ENCODE data around the gene KIRREL3.

KIRREL3 gene

GRCh38 chr11:126863294-126863997 lies 137.1 kb downstream of the KIRREL3 start:
- no peak for DNase-seq

DNA sequence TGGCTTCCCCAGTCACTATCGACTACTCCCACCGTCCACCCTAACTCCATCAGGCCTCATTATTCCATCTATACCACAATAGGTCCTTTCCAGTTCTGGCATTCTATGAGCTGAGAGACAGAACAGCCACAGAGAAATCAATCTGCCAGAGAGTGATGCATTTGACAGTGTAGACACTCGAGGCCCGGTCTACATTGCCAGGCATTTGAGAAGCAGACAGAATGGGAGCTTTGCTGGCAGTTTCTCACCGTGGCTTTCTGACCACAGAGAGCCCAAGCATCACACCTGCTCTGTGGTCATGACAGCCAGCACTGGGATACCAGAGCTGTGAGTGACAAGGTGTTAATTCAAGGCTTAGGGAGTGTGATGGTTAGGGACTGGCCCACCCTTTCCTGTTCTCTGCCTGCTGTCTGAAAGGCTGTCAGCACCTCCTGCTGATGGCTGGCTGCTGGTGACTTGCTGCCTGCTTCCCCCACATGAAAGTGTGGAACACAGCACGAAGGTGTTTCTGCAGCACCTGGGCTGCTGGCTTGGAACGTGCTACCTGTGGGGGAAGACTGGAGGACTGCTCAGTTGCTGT lies 137.8 kb downstream of the KIRREL3 start:
- DNase-seq: peak; percentile 24

GRCh38 chr11:126861796-126862459 lies 138.6 kb downstream of the KIRREL3 start:
- DNase-seq: no peak

- peak; percentile 78 for DNase-seq
Observed at GRCh38 chr11:126857860-126858808, 142.4 kb downstream of the KIRREL3 start.

- no peak for DNase-seq
Observed at GRCh38 chr11:126855536-126855935, 145.0 kb downstream of the KIRREL3 start.

- no peak for DNase-seq
Observed at GRCh38 chr11:126853732-126854131, 146.8 kb downstream of the KIRREL3 start.

DNA sequence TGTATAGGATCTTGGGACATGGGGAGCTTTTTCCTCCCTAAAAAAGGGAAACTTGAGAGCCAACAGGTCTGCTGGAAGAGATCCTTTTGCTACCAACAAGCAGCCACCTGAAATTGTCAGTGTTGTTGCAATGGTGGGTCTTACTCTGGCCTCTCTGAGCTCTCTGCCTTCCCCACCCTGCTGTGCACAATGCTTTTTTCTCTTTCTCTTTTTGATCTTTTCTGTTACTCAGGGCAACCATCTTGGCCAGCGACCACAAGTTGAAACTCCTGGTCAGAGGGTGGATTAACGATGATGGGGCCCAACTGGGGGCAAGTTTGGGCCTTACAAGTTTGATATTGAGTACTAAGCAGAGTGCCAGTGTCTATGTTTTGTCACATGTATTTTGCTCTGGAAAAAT lies 155.8 kb downstream of the KIRREL3 start:
- no peak for DNase-seq

- no peak for DNase-seq
Observed at GRCh38 chr11:126843096-126843495, 157.5 kb downstream of the KIRREL3 start.

GRCh38 chr11:126841999-126842398 lies 158.6 kb downstream of the KIRREL3 start:
- DNase-seq: no peak

DNA sequence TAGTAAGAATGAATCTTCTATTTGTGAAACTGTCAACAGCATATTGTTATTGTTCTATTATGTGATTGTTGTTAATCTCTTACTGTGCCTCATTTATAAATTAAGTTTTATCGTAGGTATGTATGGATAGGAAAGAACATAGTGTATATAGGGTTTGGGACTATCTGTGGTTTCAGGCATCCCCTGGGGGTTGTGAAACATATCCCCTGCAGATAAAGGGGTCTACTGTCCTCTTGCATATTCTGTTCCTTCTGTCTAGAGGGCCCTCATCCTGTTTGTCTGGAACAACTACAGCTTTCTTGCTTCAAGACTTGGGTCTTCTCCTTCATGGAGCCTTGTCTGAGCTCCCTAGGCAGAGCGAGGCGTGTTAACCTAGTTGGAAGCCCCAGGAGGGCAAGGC lies 159.6 kb downstream of the KIRREL3 start:
- no peak for DNase-seq

- no peak for DNase-seq
Observed at GRCh38 chr11:126840201-126840886, 160.2 kb downstream of the KIRREL3 start.

DNA sequence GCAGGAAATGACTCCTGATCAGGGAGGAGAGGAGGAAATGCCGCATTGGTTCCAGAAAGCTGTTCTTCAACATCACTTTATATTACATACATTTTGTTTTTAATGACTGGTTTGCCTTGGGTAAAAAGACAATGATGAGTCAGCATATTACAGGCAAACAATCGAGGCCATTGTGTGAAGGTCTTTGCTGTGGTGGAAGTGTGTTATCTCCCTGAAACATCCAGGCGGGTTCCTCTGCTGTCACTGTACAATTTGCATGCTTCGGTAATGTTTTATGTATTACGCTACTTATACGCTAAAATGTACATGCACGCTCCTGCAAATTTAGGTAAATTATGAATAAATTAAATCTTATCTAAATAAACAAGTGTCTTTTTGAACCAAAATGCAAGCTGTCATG lies 161.1 kb downstream of the KIRREL3 start:
- no peak for DNase-seq

DNA sequence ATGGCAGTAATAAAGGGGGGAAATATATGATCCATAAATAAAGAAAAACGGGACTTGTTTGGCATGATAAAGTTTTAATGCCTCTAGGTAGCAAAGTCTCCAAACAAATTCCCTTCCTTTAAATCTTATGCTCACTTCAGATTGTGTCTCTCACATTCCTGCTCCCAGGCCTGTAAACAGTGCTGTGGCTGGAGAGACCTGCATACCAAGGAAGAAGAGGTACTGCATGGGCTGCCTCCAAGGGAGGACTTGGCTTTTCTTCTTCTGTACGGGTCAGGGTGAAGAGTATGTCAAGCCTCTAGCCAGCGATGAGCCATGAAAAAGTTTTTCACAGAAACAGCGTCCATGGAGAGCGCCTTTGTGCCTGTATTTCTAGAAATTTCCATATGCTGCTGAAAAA lies 161.8 kb downstream of the KIRREL3 start:
- DNase-seq: no peak

GRCh38 chr11:126837581-126837980 lies 163.0 kb downstream of the KIRREL3 start:
- no peak for DNase-seq

DNA sequence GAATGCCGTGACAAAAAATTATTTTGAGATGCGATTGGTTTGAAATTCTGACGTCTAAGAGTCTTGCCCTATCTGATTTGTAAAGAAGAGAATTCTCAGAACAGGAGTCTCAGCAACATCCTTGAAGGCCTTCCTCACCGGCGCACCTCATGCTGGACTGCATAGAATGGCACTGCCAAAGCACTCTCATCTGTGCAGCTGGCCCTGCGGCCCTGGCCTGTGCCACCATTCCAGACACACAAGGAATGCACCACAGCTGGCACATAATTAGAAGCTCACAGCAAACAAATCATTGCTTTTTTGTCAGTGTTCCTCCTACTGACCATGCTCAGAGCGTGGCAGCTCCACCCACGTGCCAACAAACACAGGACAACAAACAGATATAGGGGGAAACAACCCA lies 166.0 kb downstream of the KIRREL3 start:
- no peak for DNase-seq

DNA sequence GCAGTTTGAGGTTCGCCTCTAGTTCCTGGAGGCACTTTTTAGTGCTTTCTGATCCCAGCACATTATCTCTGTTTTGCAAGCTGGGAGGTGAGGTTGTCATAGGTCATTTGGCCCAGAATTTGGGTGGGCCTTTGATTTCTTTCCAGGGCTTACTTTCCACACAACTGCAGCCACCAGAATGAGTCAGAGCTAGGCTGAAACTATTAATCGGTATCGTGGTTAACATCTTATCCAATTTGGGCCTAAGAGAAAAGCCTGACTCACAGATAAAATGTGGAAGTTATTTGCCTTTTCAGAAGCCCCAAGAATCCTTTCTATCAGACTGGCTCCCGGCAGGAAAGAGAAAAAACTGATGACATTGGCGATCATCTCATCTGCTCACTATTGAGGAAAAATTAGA lies 166.4 kb downstream of the KIRREL3 start:
- no peak for DNase-seq

GRCh38 chr11:126833065-126833464 lies 167.5 kb downstream of the KIRREL3 start:
- peak; percentile 34 for DNase-seq

DNA sequence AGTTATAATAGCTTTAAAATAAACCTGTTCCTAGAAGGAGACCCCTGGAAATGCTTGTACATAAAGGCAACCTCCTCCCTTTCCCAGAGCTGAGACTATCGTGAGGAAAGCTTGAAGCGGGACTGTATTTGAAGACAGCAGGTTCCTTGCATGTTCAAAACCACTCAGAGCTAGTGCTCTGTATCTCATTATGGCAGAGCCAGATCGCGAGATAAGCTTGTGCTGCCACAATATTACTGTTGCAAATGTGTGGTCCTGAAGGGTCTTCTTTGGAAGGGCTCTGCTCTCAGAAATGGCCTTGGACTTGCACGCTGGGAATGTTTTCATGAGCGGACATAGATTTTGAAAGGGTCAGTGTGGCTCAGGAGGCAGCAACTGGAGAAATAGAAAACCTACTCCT lies 168.2 kb downstream of the KIRREL3 start:
- DNase-seq: no peak

DNA sequence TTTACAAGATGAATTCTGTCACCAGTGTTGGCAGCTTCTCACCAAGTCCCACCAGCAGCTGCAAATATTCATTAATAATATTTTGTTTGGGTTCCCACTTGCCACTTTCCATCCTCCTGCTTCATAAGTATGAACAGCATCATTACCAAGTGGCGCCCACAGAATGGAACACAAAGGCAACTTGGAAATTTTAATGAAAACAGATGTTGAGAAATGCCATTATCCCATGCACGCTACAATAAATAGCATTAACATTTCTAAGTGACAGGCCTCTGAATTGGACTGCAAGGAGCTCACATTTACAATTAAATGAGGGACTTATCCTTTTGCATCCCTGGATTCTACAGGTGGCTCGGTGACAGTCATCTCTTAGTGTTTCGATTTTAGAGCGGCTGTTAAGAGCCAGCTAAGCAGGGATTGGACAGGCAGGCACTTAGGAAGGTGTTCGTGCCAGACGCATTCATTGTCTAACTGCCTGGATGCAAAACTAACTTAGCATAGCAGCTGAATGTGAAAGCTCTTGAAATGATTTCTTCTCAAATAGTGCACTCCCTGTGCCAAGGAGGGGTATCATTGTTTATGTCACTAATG lies 170.3 kb downstream of the KIRREL3 start:
- peak; percentile 97 for DNase-seq

DNA sequence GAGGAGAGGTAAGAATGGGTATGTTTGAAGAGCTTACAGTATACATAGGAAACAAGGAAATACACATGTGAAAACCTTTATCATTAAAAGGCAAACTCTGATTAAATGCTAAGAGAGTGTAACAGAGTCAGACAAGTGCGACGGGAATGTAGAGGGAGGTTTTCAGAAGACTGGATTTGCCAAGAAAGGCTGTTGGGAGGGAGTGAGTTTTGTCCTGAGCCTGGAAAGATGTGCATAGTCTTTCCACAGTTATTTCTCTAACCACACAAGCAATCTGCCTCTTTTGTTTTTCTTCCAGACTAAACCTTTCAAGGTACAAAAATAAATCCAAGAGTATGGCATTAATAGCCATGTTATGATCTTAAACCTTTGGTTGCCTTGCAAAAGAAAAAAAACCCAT lies 170.9 kb downstream of the KIRREL3 start:
- no peak for DNase-seq

DNA sequence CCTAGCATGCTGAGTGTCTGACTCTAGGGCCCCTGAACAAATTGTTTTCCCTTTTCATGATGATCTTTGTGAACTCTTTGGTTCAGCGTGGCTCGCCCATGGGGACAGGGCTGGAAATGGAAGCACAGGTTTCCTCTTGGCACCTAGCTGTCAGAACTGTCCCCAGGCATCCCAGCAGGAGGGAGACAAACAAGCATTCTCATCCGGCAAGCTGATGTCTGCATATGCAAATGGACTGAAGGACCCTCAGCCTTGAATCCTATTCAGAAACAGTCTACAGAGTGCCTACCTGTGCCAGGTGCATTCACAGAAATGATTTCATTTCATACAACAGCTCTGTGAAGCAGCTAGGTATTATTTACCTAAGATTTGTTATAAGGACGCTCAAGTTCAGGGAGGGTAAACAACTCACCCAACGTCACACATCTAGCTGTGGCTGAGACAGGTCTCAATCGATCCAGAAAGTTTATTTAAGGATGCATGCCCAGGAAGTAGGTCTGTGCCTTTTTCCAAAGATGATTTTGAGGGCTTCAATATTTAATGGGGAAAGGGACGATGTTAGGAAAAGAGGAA lies 176.4 kb downstream of the KIRREL3 start:
- peak; percentile 75 for DNase-seq

GRCh38 chr11:126823274-126823673 lies 177.3 kb downstream of the KIRREL3 start:
- DNase-seq: no peak

Measured in NCI-H187 treated with DMSO at 0.1 percent for 48 hours (cell line).